Upper lobe of left lung (tissue), 6 donors: Measurements from ENCODE around the gene ATXN7L1. TPM values are rescaled to one million over a fixed set of nuclear protein-coding genes. Genes with fewer than 3 reads are reported as not detected.

Experiments
- ATAC-seq, 2 donors: fragments of 200-7000 bp; cut with Tn5 transposase; one replicate each; pipeline ENCODE4 v1.9.1; 2022; ENCODE audit warnings: mild to moderate bottlenecking in 2 of 2, moderate library complexity in 2 of 2; ENCODE audit not compliant: low FRiP score in 2 of 2
- DNase-seq, 2 donors: peaks; one replicate each; pipeline ENCODE4 v3.0.0-alpha.2; 2019 to 2020
- H3K27ac ChIP-seq, 4 donors: fragments of 200-600 bp; sonication (generic); one replicate each; pipeline ENCODE4 v1.5.1; 2016 to 2019
- H3K27me3 ChIP-seq, 4 donors: fragments of 200-600 bp; sonication (generic); one replicate each; pipeline ENCODE4 v1.5.1; 2017 to 2019
- H3K36me3 ChIP-seq, 4 donors: fragments of 200-600 bp; sonication (generic); one replicate each; pipeline ENCODE4 v1.5.1; 2016 to 2019
- H3K4me1 ChIP-seq, 4 donors: fragments of 200-600 bp; sonication (generic); one replicate each; pipeline ENCODE4 v1.5.1; 2018 to 2019
- H3K4me3 ChIP-seq, 4 donors: fragments of 200-600 bp; sonication (generic); one replicate each; pipeline ENCODE4 v1.5.1; 2017 to 2019; ENCODE audit warnings: mild to moderate bottlenecking in 2 of 4, moderate library complexity in 1 of 4
- H3K9me3 ChIP-seq, 4 donors: fragments of 200-600 bp; sonication (generic); one replicate each; pipeline ENCODE4 v1.5.1; 2018 to 2019
- CTCF ChIP-seq, 6 experiments: fragments of 450-650 bp in 4 of 6; fragments of 200-600 bp in 2 of 6; sonication (generic) in 2 of 6; IDR thresholded peaks; one replicate each; pipeline ENCODE4 v1.5.1; 2016 to 2019; ENCODE audit warnings: antibody characterized with exemption in 6 of 6
- EP300 ChIP-seq, 4 donors: sonication (generic); formaldehyde crosslinking; IDR thresholded peaks; one replicate each; pipeline ENCODE4 v1.5.1; 2017; ENCODE audit warnings: antibody characterized with exemption in 4 of 4, control low read depth in 2 of 4
- POLR2A ChIP-seq, 4 donors: fragments of 450-650 bp; IDR thresholded peaks; one replicate each; pipeline ENCODE4 v1.5.1; 2016 to 2017; ENCODE audit warnings: antibody characterized with exemption in 4 of 4, mild to moderate bottlenecking in 2 of 4
- POLR2AphosphoS5 ChIP-seq, 2 donors: sonication (generic); formaldehyde crosslinking; IDR thresholded peaks; one replicate each; pipeline ENCODE4 v1.5.1; 2017; ENCODE audit warnings: antibody characterized with exemption in 2 of 2
- WGBS, 2 donors: methylation state at CpG; one replicate each; pipeline ENCODE4 v1.1.5; 2017 to 2018; 5-methylcytosine and 5-hydroxymethylcytosine counted together
- total RNA-seq, 6 donors: library from RNA; depleted of rRNA in 4 of 6; stranded (reverse); fragments of >200 nt in 4 of 6; gene quantifications; one replicate each; pipeline versions ENCODE4 v1.1.0 to v1.2.1, GENCODE V29; 2016 to 2021
- donor health status: DM: no; HTN: no; CAD: no; lungs with moderate emphysema.
- donor health status: DM: no; HTN: yes; CAD: no; lungs with severe emphysema.

ATXN7L1 gene
- total RNA-seq, 6 donors from 2014 or later = 7.1 to 43.0 (median 13.4) TPM

- H3K4me1 ChIP-seq = no peaks in the 10 kb centered on the region
- ATAC-seq (no peak), DNase-seq (no peak)
- 82 to 95% methylated on average over 8 of the region's 8 CpGs for WGBS, 2 donors
- H3K4me3 ChIP-seq = no peak overlapping the region
- peaks cover 2 to 67% (median 43%) of the 10 kb centered on the region in 4 donors for H3K36me3 ChIP-seq
- no peaks in the 10 kb centered on the region for H3K27me3 ChIP-seq
- TF ChIP-seq CTCF (IDR thresholded peaks at IDR 0.05) = no peak
- no peak for TF ChIP-seq EP300 (IDR thresholded peaks at IDR 0.05)
- TF ChIP-seq POLR2AphosphoS5 (IDR thresholded peaks at IDR 0.05) = no peak
- no peak for TF ChIP-seq POLR2A (IDR thresholded peaks at IDR 0.05)
- no peaks in the 10 kb centered on the region for H3K9me3 ChIP-seq
- H3K27ac ChIP-seq = no peak overlapping the region
These were observed 238.1 kb downstream of the ATXN7L1 start for GRCh38 chr7:105638334-105638733.

- WGBS, 2 donors = 88 to 97% methylated on average over 8 of the region's 8 CpGs
- TF ChIP-seq POLR2AphosphoS5 (IDR thresholded peaks at IDR 0.05) (no peak), CTCF (IDR thresholded peaks at IDR 0.05) (no peak), POLR2A (IDR thresholded peaks at IDR 0.05) (no peak), EP300 (IDR thresholded peaks at IDR 0.05) (no peak)
These were observed 238.6 kb downstream of the ATXN7L1 start for GRCh38 chr7:105637755-105638154.

DNA sequence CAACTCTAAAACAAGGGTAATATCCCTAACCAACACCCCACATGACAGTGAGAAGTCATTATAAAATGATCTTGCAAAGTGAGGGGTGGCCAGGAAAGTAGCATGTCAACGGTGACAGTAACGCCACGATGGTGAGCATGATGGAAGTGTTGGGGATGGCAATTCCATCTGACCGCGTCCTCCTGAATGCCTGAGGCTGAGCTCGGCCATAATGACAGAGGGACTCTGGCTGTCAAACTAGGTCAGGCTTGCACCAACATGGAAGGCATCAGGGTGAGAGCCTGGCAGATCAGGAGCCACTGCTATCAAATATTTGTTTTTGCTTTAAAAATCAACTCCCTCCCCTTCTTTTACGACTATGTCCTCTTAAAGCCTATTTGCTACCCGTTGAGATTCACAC lies 239.4 kb downstream of the ATXN7L1 start:
- ATAC-seq (no peak), DNase-seq (no peak)
- H3K9me3 ChIP-seq = no peaks in the 10 kb centered on the region
- TF ChIP-seq POLR2A (IDR thresholded peaks at IDR 0.05) = no peak
- TF ChIP-seq EP300 (IDR thresholded peaks at IDR 0.05) = no peak
- no peak for TF ChIP-seq CTCF (IDR thresholded peaks at IDR 0.05)
- no peak for TF ChIP-seq POLR2AphosphoS5 (IDR thresholded peaks at IDR 0.05)
- no peaks in the 10 kb centered on the region for H3K27me3 ChIP-seq
- H3K27ac ChIP-seq = no peak overlapping the region
- no peaks in the 10 kb centered on the region for H3K4me1 ChIP-seq
- 86% methylated on average over 8 of the region's 8 CpGs for WGBS, 2 donors
- no peak overlapping the region for H3K4me3 ChIP-seq
- peaks cover 6 to 60% (median 37%) of the 10 kb centered on the region in 4 donors for H3K36me3 ChIP-seq

More at GRCh38 chr7:105637755-105638154, 238.6 kb downstream of the ATXN7L1 start:
- Histone ChIP-seq H3K36me3 (peaks cover 2 to 67% (median 44%) of the 10 kb centered on the region in 4 donors), H3K4me1 (no peaks in the 10 kb centered on the region), H3K4me3 (no peak overlapping the region), H3K27ac (no peak overlapping the region), H3K27me3 (no peaks in the 10 kb centered on the region), H3K9me3 (no peaks in the 10 kb centered on the region)
- DNase-seq (no peak), ATAC-seq (no peak)

GRCh38 chr7:105635197-105635596 lies 241.2 kb downstream of the ATXN7L1 start:
- Histone ChIP-seq H3K27ac (no peak overlapping the region), H3K27me3 (no peaks in the 10 kb centered on the region), H3K9me3 (no peaks in the 10 kb centered on the region), H3K4me1 (no peaks in the 10 kb centered on the region), H3K4me3 (no peak overlapping the region), H3K36me3 (peaks cover 6 to 63% (median 41%) of the 10 kb centered on the region in 4 donors)
- 93 to 99% methylated on average over 6 of the region's 6 CpGs for WGBS, 2 donors
- DNase-seq (no peak), ATAC-seq (no peak)
- TF ChIP-seq POLR2A (IDR thresholded peaks at IDR 0.05) (no peak), CTCF (IDR thresholded peaks at IDR 0.05) (no peak), EP300 (IDR thresholded peaks at IDR 0.05) (no peak), POLR2AphosphoS5 (IDR thresholded peaks at IDR 0.05) (no peak)

- H3K4me3 ChIP-seq = no peak overlapping the region
- TF ChIP-seq CTCF (IDR thresholded peaks at IDR 0.05) = no peak
- no peak for TF ChIP-seq POLR2A (IDR thresholded peaks at IDR 0.05)
- TF ChIP-seq POLR2AphosphoS5 (IDR thresholded peaks at IDR 0.05) = no peak
- TF ChIP-seq EP300 (IDR thresholded peaks at IDR 0.05) = no peak
- DNase-seq (no peak), ATAC-seq (no peak)
- 66 to 94% methylated on average over 2 of the region's 2 CpGs for WGBS, 2 donors
- H3K9me3 ChIP-seq = no peaks in the 10 kb centered on the region
- H3K27ac ChIP-seq = no peak overlapping the region
- H3K36me3 ChIP-seq = peaks cover 10 to 33% (median 17%) of the 10 kb centered on the region in 4 donors
- no peaks in the 10 kb centered on the region for H3K4me1 ChIP-seq
- no peaks in the 10 kb centered on the region for H3K27me3 ChIP-seq
These were observed 250.4 kb downstream of the ATXN7L1 start for GRCh38 chr7:105625986-105626385.
